HepG2 (cell line): ENCODE results near the gene MTHFD1L. TPM values are rescaled to one million over a fixed set of nuclear protein-coding genes. Genes with fewer than 3 reads are reported as not detected.

Experiments used
- ARID4A ChIP-seq: sonication (generic); formaldehyde crosslinking; IDR thresholded peaks from 2 replicates; pipeline ENCODE4 v1.5.0; 2020; ENCODE audit warnings: mild to moderate bottlenecking, missing genetic modification reagents, borderline replicate concordance
- ARID5B ChIP-seq: IDR thresholded peaks from 2 replicates; pipeline ENCODE4 v1.4.0; 2020; ENCODE audit warnings: mild to moderate bottlenecking, missing genetic modification reagents
- ELF1 ChIP-seq: sonication (generic); formaldehyde crosslinking; IDR thresholded peaks from 2 replicates; pipeline ENCODE4 v1.4.0; 2020; ENCODE audit warnings: missing genetic modification reagents
- FOXJ3 ChIP-seq: sonication (generic); formaldehyde crosslinking; IDR thresholded peaks from 2 replicates; pipeline ENCODE4 v1.4.0; 2020; ENCODE audit warnings: missing genetic modification reagents, mild to moderate bottlenecking, borderline replicate concordance
- GATAD1 ChIP-seq: IDR thresholded peaks from 2 replicates; pipeline ENCODE4 v1.6.1; 2016; ENCODE audit warnings: missing genetic modification reagents, missing compliant biosample characterization
- HOXD1 ChIP-seq: sonication (generic); formaldehyde crosslinking; IDR thresholded peaks from 2 replicates; pipeline ENCODE4 v1.5.0; 2020; ENCODE audit warnings: missing genetic modification reagents
- JUND ChIP-seq: sonication (generic); formaldehyde crosslinking; IDR thresholded peaks from 2 replicates; pipeline ENCODE4 v1.8.0; 2022; ENCODE audit warnings: mild to moderate bottlenecking, missing genetic modification reagents
- MIXL1 ChIP-seq: IDR thresholded peaks from 2 replicates; pipeline ENCODE4 v1.6.1; 2016
- PAXIP1 ChIP-seq: sonication (generic); formaldehyde crosslinking; conservative IDR thresholded peaks from 2 replicates; pipeline ENCODE4 v1.4.0; 2020; ENCODE audit warnings: mild to moderate bottlenecking, missing genetic modification reagents, moderate library complexity
- XBP1 ChIP-seq: sonication (generic); formaldehyde crosslinking; IDR thresholded peaks from 2 replicates; pipeline ENCODE4 v1.5.0; 2020; ENCODE audit warnings: missing genetic modification reagents
- XRCC5 ChIP-seq: fragments of 200-400 bp; formaldehyde crosslinking; optimal IDR thresholded peaks from 2 replicates; pipeline ENCODE3; 2017; ENCODE audit warnings: mild to moderate bottlenecking, low read length
- ZBTB34 ChIP-seq: sonication (generic); formaldehyde crosslinking; IDR thresholded peaks from 2 replicates; pipeline ENCODE4 v1.8.0; 2022; ENCODE audit warnings: mild to moderate bottlenecking, missing genetic modification reagents
- ZNF3 ChIP-seq: IDR thresholded peaks from 2 replicates; pipeline ENCODE4 v1.7.0; 2017; ENCODE audit warnings: inconsistent platforms
- ZNF615 ChIP-seq: sonication (generic); formaldehyde crosslinking; IDR thresholded peaks from 2 replicates; pipeline ENCODE4 v1.5.0; 2020; ENCODE audit warnings: mild to moderate bottlenecking, missing genetic modification reagents, borderline replicate concordance
- ZNF660 ChIP-seq: sonication (generic); formaldehyde crosslinking; IDR thresholded peaks from 2 replicates; pipeline ENCODE4 v1.5.1; 2020; ENCODE audit warnings: mild to moderate bottlenecking, low read depth, missing genetic modification reagents, borderline replicate concordance
- ZNF749 ChIP-seq: sonication (generic); formaldehyde crosslinking; IDR thresholded peaks from 2 replicates; pipeline ENCODE4 v1.8.0; 2022; ENCODE audit warnings: mild to moderate bottlenecking, missing genetic modification reagents, moderate library complexity, borderline replicate concordance
- polyA plus RNA-seq, 8 experiments: library from polyadenylated mRNA; depleted of rRNA in 3 of 8; stranded (reverse) in 7 of 8; unstranded in 1 of 8; fragments of >200 nt; fragmentation: Illumina TruSeq in 4 of 8; extraction: Trizol in 4 of 8; gene quantifications; 2 replicates each; pipeline versions ENCODE4 v1.2.1 to v1.2.3, GENCODE V29; 2011 to 2016; ENCODE audit warnings: low read depth in 4 of 8, missing spikeins in 1 of 8, mixed read lengths in 1 of 8; ENCODE audit not compliant: insufficient read depth in 1 of 8
- total RNA-seq, 5 experiments: library from RNA; depleted of rRNA; stranded (reverse); fragments of >200 nt; fragmentation: Illumina TruSeq; extraction: Trizol; gene quantifications; 2 replicates each; pipeline ENCODE4 v1.2.3, GENCODE V29; 2016; ENCODE audit warnings: low read depth in 1 of 5

The MTHFD1L gene
- total and polyA plus RNA-seq, 2 of the 13 experiments (the other 11 are each of a cell fraction or from before 2014, with no cell fraction given), result 24.0 to 39.6 TPM

- TF ChIP-seq FOXJ3 (peak; percentile 63; the same call in 1 of the 2 replicates), XRCC5 (no peak), ARID5B (peak; percentile 70), MIXL1 (CRISPR knock-in tag) (peak; percentile 78), ZNF660 (CRISPR knock-in tag) (no peak), ZNF749 (CRISPR knock-in tag) (no peak), ARID4A (peak; percentile 61; the same call in 1 of the 2 replicates), ZBTB34 (CRISPR knock-in tag) (peak; percentile 88), PAXIP1 (CRISPR knock-in tag) (peak; percentile 91), HOXD1 (CRISPR knock-in tag) (no peak), XBP1 (CRISPR knock-in tag) (no peak), JUND (CRISPR knock-in tag) (0 out of 2 replicates have a peak, but pooled peaks have one; percentile 8), ZNF3 (CRISPR knock-in tag) (peak; percentile 97), ZNF615 (CRISPR knock-in tag) (no peak), ELF1 (CRISPR knock-in tag) (peak; percentile 69; the same call in 1 of the 2 replicates), GATAD1 (CRISPR knock-in tag) (no peak)
These were observed 13.1 kb downstream of the MTHFD1L start (continued) for GRCh38 chr6:150878347-150879213.
